ENCODE measurements around the gene SNAP23.

The SNAP23 gene

DNA sequence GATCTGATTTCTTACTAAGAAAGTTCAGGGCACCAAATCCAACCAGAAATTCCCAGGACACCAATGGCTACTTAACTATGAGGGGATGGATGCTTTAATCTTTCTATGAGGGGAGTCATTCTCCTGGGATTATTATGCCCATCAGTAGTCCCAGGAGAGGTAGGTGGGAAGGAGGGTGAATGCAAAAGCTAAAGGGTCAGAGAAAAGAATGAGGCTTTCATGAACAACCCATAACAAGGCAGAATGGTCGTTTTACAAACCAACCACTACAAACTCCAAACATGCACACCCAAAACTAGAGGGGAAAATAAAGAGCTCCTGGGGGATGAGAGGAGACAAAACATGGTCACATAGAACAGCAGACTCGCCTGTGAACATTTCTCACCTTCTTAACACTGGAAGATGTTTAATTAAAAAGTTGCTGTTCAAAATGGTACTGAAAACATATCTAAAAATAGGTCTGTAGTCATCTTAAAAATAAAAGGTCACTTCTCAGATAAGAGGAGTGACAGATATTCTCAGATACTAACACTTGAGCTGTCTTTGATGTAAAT is 83.6 kb downstream of the SNAP23 start:
- TF ChIP-seq, protein P1, sequence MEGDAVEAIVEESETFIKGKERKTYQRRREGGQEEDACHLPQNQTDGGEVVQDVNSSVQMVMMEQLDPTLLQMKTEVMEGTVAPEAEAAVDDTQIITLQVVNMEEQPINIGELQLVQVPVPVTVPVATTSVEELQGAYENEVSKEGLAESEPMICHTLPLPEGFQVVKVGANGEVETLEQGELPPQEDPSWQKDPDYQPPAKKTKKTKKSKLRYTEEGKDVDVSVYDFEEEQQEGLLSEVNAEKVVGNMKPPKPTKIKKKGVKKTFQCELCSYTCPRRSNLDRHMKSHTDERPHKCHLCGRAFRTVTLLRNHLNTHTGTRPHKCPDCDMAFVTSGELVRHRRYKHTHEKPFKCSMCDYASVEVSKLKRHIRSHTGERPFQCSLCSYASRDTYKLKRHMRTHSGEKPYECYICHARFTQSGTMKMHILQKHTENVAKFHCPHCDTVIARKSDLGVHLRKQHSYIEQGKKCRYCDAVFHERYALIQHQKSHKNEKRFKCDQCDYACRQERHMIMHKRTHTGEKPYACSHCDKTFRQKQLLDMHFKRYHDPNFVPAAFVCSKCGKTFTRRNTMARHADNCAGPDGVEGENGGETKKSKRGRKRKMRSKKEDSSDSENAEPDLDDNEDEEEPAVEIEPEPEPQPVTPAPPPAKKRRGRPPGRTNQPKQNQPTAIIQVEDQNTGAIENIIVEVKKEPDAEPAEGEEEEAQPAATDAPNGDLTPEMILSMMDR (conservative IDR thresholded peaks at IDR 0.05; ENCODE audit: low read depth, low read length), result no peak
- H3K4me3 ChIP-seq (ENCODE audit: low read depth, low read length), result no peak overlapping the region
- DNase-seq (ENCODE audit: low read depth), result no peak

DNA sequence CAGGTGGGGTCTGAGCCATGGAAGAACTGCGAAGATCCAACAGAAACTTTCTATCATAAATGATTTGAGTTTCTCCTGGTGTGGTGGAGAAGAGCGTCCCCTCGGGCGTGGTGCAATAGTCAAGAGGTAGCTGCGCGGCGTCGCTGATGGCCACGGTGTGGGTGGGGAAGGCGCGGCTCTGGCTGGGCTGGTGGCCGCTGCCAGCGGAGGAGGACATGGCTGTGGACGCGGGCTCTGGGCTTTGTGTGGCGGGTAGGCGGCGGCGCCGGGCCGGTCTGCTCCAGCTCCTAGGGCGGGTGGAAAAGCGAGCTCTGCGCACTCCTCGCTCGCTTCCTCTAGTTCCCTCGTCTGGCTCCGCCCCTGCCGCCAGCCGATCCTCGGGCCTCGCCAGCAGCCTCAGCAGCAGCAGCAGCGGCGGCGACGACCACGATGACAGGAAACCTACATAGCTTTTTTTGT is 85.9 kb downstream of the SNAP23 start:
- H3K4me3 ChIP-seq (ENCODE audit: low read depth, low read length), result peak overlapping the region; percentile 68
- TF ChIP-seq, protein P1 (conservative IDR thresholded peaks at IDR 0.05; ENCODE audit: low read depth, low read length), result peak; percentile 9
- DNase-seq (ENCODE audit: low read depth), result peak; percentile 72
